Measurements from ENCODE around the gene DAPK1. TPM values are rescaled to one million over a fixed set of nuclear protein-coding genes. Genes with fewer than 3 reads are reported as not detected.
"Not testable (repeated sequence)": the region's sequence is repeated elsewhere in the genome, so short reads cannot be mapped to it uniquely, and the experiment has no call there.

The DAPK1 gene
- total RNA-seq, 2 donors from 2014 or later = 28.9 to 37.8 TPM

- H3K9me3 Mint-ChIP-seq; H3K36me3 Mint-ChIP-seq (ENCODE audit: insufficient read depth in 2 of 2); DNase-seq; ATAC-seq (replicated peaks in 1 of 2); H3K27ac Mint-ChIP-seq; H3K4me3 Mint-ChIP-seq: not testable (repeated sequence)
- H3K27me3 Mint-ChIP-seq (ENCODE audit: low read depth) = peaks cover 44% of the 10 kb centered on the region
- H3K4me1 Mint-ChIP-seq (ENCODE audit: low read depth) = peaks cover 46% of the 10 kb centered on the region
Measured at GRCh38 chr9:87501271-87501656, 3.6 kb downstream of the DAPK1 start.

DNA sequence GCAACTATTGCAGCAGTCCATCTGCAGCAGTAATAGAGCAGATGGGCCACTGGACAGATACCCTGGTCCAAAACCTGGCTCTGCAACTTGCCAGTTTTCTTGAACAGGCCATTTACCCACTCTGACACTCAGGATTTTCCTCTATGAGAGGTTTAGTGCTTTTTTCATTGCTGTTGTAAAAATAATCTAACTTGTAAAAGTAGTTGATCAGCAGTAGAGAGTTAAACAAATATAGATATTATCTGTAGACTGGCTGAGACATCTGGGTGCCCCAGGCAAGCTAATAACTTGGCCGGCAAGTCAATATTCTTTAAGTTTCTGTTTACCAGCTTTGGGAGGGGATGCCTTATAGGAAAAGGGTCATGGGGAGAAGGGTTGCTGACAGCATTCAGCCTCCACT is 4.1 kb downstream of the DAPK1 start:
- Mint-ChIP-seq H3K4me3 (no peak overlapping the region), H3K27me3 (ENCODE audit: low read depth) (peaks cover 39% of the 10 kb centered on the region), H3K4me1 (ENCODE audit: low read depth) (peaks cover 46% of the 10 kb centered on the region), H3K36me3 (ENCODE audit: insufficient read depth in 2 of 2) (peaks cover 0 to 9% of the 10 kb centered on the region in 2 donors), H3K9me3 (no peaks in the 10 kb centered on the region), H3K27ac (no peak overlapping the region)
- ATAC-seq (replicated peaks in 1 of 2) (no peak), DNase-seq (no peak)

GRCh38 chr9:87502391-87503221 is 4.9 kb downstream of the DAPK1 start:
- H3K4me3 Mint-ChIP-seq = peak overlapping the region in 1 of 2 donors; percentile 38
- H3K36me3 Mint-ChIP-seq (ENCODE audit: insufficient read depth in 2 of 2) = peaks cover 0 to 9% of the 10 kb centered on the region in 2 donors
- no peak overlapping the region for H3K27ac Mint-ChIP-seq
- H3K4me1 Mint-ChIP-seq (ENCODE audit: low read depth) = peaks cover 46% of the 10 kb centered on the region
- peaks cover 33% of the 10 kb centered on the region for H3K27me3 Mint-ChIP-seq (ENCODE audit: low read depth)
- ATAC-seq (replicated peaks in 1 of 2) = peak in 1 of 2 donors; percentile 33
- no peak for DNase-seq
- no peaks in the 10 kb centered on the region for H3K9me3 Mint-ChIP-seq

GRCh38 chr9:87503430-87503829 is 5.8 kb downstream of the DAPK1 start:
- ATAC-seq (replicated peaks in 1 of 2) (no peak), DNase-seq (no peak)
- Mint-ChIP-seq H3K36me3 (ENCODE audit: insufficient read depth in 2 of 2) (peaks cover 0 to 9% of the 10 kb centered on the region in 2 donors), H3K9me3 (no peaks in the 10 kb centered on the region), H3K27me3 (ENCODE audit: low read depth) (peaks cover 32% of the 10 kb centered on the region), H3K4me1 (ENCODE audit: low read depth) (peaks cover 46% of the 10 kb centered on the region), H3K27ac (no peak overlapping the region), H3K4me3 (peak overlapping the region in 1 of 2 donors; percentile 43)

GRCh38 chr9:87503927-87504326 is 6.3 kb downstream of the DAPK1 start:
- DNase-seq (peak in 1 of 2 donors; percentile 11), ATAC-seq (replicated peaks in 1 of 2) (peak in 1 of 2 donors; percentile 43)
- Mint-ChIP-seq H3K4me1 (ENCODE audit: low read depth) (peaks cover 42% of the 10 kb centered on the region), H3K27ac (no peak overlapping the region), H3K9me3 (no peaks in the 10 kb centered on the region), H3K27me3 (ENCODE audit: low read depth) (peaks cover 27% of the 10 kb centered on the region), H3K36me3 (ENCODE audit: insufficient read depth in 2 of 2) (peaks cover 0 to 6% of the 10 kb centered on the region in 2 donors), H3K4me3 (no peak overlapping the region)

- DNase-seq (no peak), ATAC-seq (replicated peaks in 1 of 2) (no peak)
- Mint-ChIP-seq H3K27ac (no peak overlapping the region), H3K4me1 (ENCODE audit: low read depth) (peaks cover 32% of the 10 kb centered on the region), H3K4me3 (no peak overlapping the region), H3K9me3 (no peaks in the 10 kb centered on the region), H3K27me3 (ENCODE audit: low read depth) (peaks cover 18% of the 10 kb centered on the region), H3K36me3 (ENCODE audit: insufficient read depth in 2 of 2) (peaks cover 0 to 5% of the 10 kb centered on the region in 2 donors)
Measured at GRCh38 chr9:87504938-87505337, 7.3 kb downstream of the DAPK1 start.

GRCh38 chr9:87505869-87506678 is 8.4 kb downstream of the DAPK1 start:
- Mint-ChIP-seq H3K27ac (no peak overlapping the region), H3K4me1 (ENCODE audit: low read depth) (peaks cover 20% of the 10 kb centered on the region), H3K4me3 (no peak overlapping the region), H3K9me3 (no peaks in the 10 kb centered on the region), H3K36me3 (ENCODE audit: insufficient read depth in 2 of 2) (no peaks in the 10 kb centered on the region), H3K27me3 (ENCODE audit: low read depth) (peaks cover 13% of the 10 kb centered on the region)
- ATAC-seq (replicated peaks in 1 of 2) (no peak), DNase-seq (no peak)

DNA sequence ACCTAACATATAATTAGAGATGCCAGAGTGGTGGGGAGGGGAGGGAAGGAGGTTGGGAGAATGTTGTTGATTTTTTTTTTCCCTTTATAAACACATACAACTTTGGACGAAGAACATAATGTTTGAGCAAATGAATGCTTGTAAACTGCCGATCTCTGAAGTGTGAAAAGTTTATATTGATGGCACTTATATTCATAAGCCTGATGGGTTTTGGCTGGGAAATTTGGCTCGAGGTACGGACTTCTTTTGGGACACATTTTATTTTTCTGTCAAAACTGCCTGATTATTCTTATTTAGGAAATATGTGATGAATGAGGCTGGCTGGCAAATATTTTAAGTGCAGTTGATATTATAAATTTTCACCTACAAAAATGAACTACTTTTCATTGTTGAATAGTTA is 9.9 kb downstream of the DAPK1 start:
- peaks cover 3% of the 10 kb centered on the region for H3K27me3 Mint-ChIP-seq (ENCODE audit: low read depth)
- DNase-seq = no peak
- no peak overlapping the region for H3K4me3 Mint-ChIP-seq
- peaks cover 7% of the 10 kb centered on the region for H3K4me1 Mint-ChIP-seq (ENCODE audit: low read depth)
- H3K36me3 Mint-ChIP-seq (ENCODE audit: insufficient read depth in 2 of 2) = no peaks in the 10 kb centered on the region
- ATAC-seq (replicated peaks in 1 of 2) = no peak
- no peak overlapping the region for H3K27ac Mint-ChIP-seq
- H3K9me3 Mint-ChIP-seq = no peaks in the 10 kb centered on the region

DNA sequence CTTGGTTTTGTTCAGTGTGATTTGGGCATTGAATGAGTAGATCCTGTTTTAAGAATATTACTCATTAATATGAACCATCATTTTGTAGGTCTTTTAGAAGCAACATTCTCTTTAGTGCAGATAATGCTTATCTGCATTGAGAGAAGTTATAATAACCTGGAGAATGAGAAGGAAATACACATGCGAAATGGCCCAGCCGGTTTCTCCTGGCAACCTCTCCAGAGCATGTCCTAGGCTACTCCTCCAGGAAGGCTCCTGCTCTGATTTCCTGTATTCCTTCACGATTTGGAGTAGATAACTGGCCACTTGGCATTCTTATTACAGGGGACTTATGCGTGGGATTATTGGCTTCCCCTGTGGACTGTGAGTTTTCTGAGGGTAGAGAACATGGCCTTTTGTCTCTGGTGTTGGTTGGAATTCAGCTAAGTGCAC is 12.6 kb downstream of the DAPK1 start:
- peaks cover 7% of the 10 kb centered on the region for H3K4me1 Mint-ChIP-seq (ENCODE audit: low read depth)
- H3K27ac Mint-ChIP-seq = no peak overlapping the region
- ATAC-seq (replicated peaks in 1 of 2) (no peak), DNase-seq (no peak)
- no peaks in the 10 kb centered on the region for H3K36me3 Mint-ChIP-seq (ENCODE audit: insufficient read depth in 2 of 2)
- H3K4me3 Mint-ChIP-seq = no peak overlapping the region
- peaks cover 19% of the 10 kb centered on the region for H3K27me3 Mint-ChIP-seq (ENCODE audit: low read depth)
- H3K9me3 Mint-ChIP-seq = no peaks in the 10 kb centered on the region

DNA sequence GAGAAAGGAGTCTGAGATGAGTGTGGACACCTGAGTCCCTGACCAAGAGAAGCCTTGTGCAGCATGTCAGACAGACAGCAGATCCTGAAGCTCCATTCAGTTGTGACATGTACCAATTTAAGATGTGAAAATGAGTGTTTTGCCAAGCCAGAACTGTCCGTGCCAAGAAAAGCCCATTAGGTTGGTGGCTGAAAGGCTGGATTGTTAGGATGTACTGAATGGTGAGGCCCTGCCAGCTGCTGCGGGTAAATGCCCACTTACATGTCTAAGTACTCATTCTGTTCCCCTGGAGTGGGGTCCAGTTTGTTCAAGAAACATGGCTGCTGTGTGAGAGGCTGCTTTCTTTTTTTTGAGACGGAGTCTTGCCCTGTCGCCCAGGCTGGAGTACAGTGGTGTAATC is 14.6 kb downstream of the DAPK1 start:
- no peak overlapping the region for H3K4me3 Mint-ChIP-seq
- ATAC-seq (replicated peaks in 1 of 2) (no peak), DNase-seq (no peak)
- H3K9me3 Mint-ChIP-seq = no peaks in the 10 kb centered on the region
- H3K27ac Mint-ChIP-seq = no peak overlapping the region
- peaks cover 28% of the 10 kb centered on the region for H3K27me3 Mint-ChIP-seq (ENCODE audit: low read depth)
- peaks cover 7% of the 10 kb centered on the region for H3K4me1 Mint-ChIP-seq (ENCODE audit: low read depth)
- H3K36me3 Mint-ChIP-seq (ENCODE audit: insufficient read depth in 2 of 2) = no peaks in the 10 kb centered on the region

DNA sequence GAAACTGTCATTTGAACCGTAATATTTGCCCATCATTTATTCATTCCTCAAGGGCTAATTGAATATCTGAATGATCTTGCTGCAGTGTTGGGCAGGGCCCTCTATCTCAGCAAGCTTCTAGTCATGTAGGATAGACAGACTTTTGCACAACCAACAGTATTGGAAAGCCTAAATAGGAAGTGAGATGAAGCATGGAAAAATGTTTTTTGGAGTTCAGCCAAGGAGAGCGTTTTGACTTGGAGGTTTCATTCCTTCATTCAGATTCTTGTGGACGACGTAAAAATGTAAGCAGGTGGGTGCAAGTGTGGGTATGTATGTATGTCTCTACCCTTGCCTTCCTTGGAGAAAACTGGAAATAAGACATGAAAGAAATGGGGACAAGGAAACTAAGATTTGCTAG is 15.5 kb downstream of the DAPK1 start:
- H3K27me3 Mint-ChIP-seq (ENCODE audit: low read depth) = peaks cover 28% of the 10 kb centered on the region
- no peaks in the 10 kb centered on the region for H3K36me3 Mint-ChIP-seq (ENCODE audit: insufficient read depth in 2 of 2)
- H3K4me3 Mint-ChIP-seq = no peak overlapping the region
- H3K4me1 Mint-ChIP-seq (ENCODE audit: low read depth) = peaks cover 7% of the 10 kb centered on the region
- DNase-seq (no peak), ATAC-seq (replicated peaks in 1 of 2) (no peak)
- H3K27ac Mint-ChIP-seq = no peak overlapping the region
- H3K9me3 Mint-ChIP-seq = no peaks in the 10 kb centered on the region

DNA sequence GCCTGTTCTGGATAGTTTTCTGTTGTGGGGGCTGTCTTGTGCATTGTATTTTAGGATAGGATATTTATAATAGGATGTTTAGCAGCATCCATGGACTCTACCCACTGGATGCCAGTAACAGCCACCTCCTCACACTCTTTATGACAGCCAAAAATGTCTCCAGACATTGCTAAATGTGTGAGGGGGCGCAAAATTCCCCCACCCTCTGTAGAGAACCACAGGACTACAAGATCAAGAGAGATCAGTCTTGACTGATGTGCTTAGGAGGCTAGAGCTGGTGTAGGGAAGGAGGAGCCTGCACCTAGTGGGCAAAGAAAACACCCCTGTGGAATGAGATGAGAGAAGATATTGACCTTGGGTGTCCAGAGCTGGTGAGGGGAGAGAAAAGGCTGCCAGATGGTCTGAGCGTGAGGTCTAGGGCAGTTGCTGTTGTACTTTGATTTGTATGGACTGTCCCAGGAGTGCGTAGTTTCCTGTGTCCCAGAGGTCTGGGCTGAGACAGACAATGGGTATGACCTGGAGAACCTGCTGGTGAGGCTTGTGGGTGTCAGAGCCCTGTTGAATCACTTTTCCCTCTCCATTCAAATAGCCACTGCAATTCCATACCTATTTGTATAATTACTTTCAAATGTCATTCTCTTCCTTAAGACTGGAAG is 16.3 kb downstream of the DAPK1 start:
- Mint-ChIP-seq H3K27ac (no peak overlapping the region), H3K36me3 (ENCODE audit: insufficient read depth in 2 of 2) (peaks cover 0 to 2% of the 10 kb centered on the region in 2 donors), H3K27me3 (ENCODE audit: low read depth) (peaks cover 28% of the 10 kb centered on the region), H3K4me3 (no peak overlapping the region), H3K4me1 (ENCODE audit: low read depth) (peaks cover 7% of the 10 kb centered on the region), H3K9me3 (peaks cover 0 to 4% of the 10 kb centered on the region in 2 donors)
- DNase-seq (no peak), ATAC-seq (replicated peaks in 1 of 2) (peak in 1 of 2 donors; percentile 19)

DNA sequence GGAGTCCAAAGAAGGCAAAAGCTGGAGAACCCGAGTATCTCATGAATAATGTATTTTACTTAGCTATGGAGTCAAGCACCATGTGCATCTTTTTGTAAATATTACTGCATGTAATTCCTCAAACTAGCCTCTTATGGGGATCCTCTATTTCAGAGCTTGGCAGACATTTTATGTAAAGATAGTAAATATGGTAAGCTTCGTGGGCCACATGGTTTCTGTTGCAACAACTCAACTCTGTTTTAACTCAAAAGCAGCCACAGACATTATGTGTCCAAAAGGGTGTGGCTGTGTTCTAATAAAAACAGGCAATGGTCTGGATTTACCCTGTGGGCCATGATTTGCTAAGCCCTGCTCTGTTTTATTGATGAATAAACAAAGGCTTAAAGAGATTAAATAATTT is 17.3 kb downstream of the DAPK1 start:
- no peak overlapping the region for H3K27ac Mint-ChIP-seq
- H3K27me3 Mint-ChIP-seq (ENCODE audit: low read depth) = peaks cover 28% of the 10 kb centered on the region
- ATAC-seq (replicated peaks in 1 of 2) (no peak), DNase-seq (no peak)
- H3K4me3 Mint-ChIP-seq = no peak overlapping the region
- peaks cover 0 to 4% of the 10 kb centered on the region in 2 donors for H3K9me3 Mint-ChIP-seq
- H3K36me3 Mint-ChIP-seq (ENCODE audit: insufficient read depth in 2 of 2) = peaks cover 0 to 2% of the 10 kb centered on the region in 2 donors
- peaks cover 10% of the 10 kb centered on the region for H3K4me1 Mint-ChIP-seq (ENCODE audit: low read depth)
